GM18520 (cell line): ENCODE data around the gene THUMPD1.
"Not testable (repeated sequence)": the region's sequence is repeated elsewhere in the genome, so short reads cannot be mapped to it uniquely, and the experiment has no call there.

Source experiments
- ATAC-seq: cut with Tn5 transposase; IDR thresholded peaks from one replicate; pipeline ENCODE4 v1.9.1; 2021; ENCODE audit not compliant: unreplicated experiment

The THUMPD1 gene

GRCh38 chr16:20741554-20742285 lies at the start of gene THUMPD1:
THUMPD1 (minus strand) TSS chr16:20741818; CDS start chr16:20741739, 79 bp downstream.
- ATAC-seq, result peak; percentile 67

- ATAC-seq, result no peak
These were observed 47.5 kb upstream of the THUMPD1 start for GRCh38 chr16:20789130-20789529.

GRCh38 chr16:20784204-20784603 lies 42.6 kb upstream of the THUMPD1 start:
- ATAC-seq, result no peak

GRCh38 chr16:20782470-20782869 lies 40.9 kb upstream of the THUMPD1 start:
- no peak for ATAC-seq

GRCh38 chr16:20781697-20782096 lies 40.1 kb upstream of the THUMPD1 start:
- ATAC-seq, result no peak

GRCh38 chr16:20774703-20775362 lies 33.2 kb upstream of the THUMPD1 start:
- no peak for ATAC-seq

- ATAC-seq, result no peak
These were observed 32.1 kb upstream of the THUMPD1 start for GRCh38 chr16:20773679-20774078.

- no peak for ATAC-seq
These were observed 27.2 kb upstream of the THUMPD1 start for GRCh38 chr16:20768818-20769217.

- ATAC-seq, result no peak
These were observed 26.5 kb upstream of the THUMPD1 start for GRCh38 chr16:20768121-20768520.

- ATAC-seq, result no peak
These were observed 26.0 kb upstream of the THUMPD1 start for GRCh38 chr16:20767577-20767976.

GRCh38 chr16:20766294-20766693 lies 24.7 kb upstream of the THUMPD1 start:
- ATAC-seq, result no peak

GRCh38 chr16:20765732-20766131 lies 24.1 kb upstream of the THUMPD1 start:
- ATAC-seq, result no peak

GRCh38 chr16:20764448-20764847 lies 22.8 kb upstream of the THUMPD1 start:
- ATAC-seq, result not testable (repeated sequence)

- ATAC-seq, result peak; percentile 94
These were observed 22.0 kb upstream of the THUMPD1 start, which contains the start of gene ACSM3 for GRCh38 chr16:20763461-20764232. ACSM3 (plus strand) TSS chr16:20764014; CDS start chr16:20770035, 6,021 bp downstream.

GRCh38 chr16:20762404-20763123 lies 20.9 kb upstream of the THUMPD1 start:
- no peak for ATAC-seq

- ATAC-seq, result no peak
These were observed 19.6 kb upstream of the THUMPD1 start for GRCh38 chr16:20761175-20761574.

GRCh38 chr16:20760346-20760745 lies 18.7 kb upstream of the THUMPD1 start:
- no peak for ATAC-seq

GRCh38 chr16:20755799-20756198 lies 14.2 kb upstream of the THUMPD1 start:
- not testable (repeated sequence) for ATAC-seq

- no peak for ATAC-seq
These were observed 13.6 kb upstream of the THUMPD1 start for GRCh38 chr16:20755238-20755637.

- no peak for ATAC-seq
These were observed 12.1 kb upstream of the THUMPD1 start for GRCh38 chr16:20753727-20754126.

GRCh38 chr16:20750558-20750957 lies 8.9 kb upstream of the THUMPD1 start:
- ATAC-seq, result no peak
